Uterus (tissue), 2 donors: Measurements from ENCODE around the gene DGKG.

Experiments used
- CTCF ChIP-seq, 4 experiments: fragments of 200-600 bp in 2 of 4; fragments of 450-650 bp in 2 of 4; sonication (generic) in 2 of 4; IDR thresholded peaks; one replicate each; pipeline ENCODE4 v1.5.1; 2016 to 2019; ENCODE audit warnings: antibody characterized with exemption in 4 of 4, mild to moderate bottlenecking in 2 of 4, moderate library complexity in 1 of 4
- POLR2A ChIP-seq, 2 donors: fragments of 450-650 bp; IDR thresholded peaks; one replicate each; pipeline ENCODE4 v1.6.1; 2016; ENCODE audit warnings: antibody characterized with exemption in 2 of 2, mild to moderate bottlenecking in 1 of 2, moderate library complexity in 1 of 2

DNA sequence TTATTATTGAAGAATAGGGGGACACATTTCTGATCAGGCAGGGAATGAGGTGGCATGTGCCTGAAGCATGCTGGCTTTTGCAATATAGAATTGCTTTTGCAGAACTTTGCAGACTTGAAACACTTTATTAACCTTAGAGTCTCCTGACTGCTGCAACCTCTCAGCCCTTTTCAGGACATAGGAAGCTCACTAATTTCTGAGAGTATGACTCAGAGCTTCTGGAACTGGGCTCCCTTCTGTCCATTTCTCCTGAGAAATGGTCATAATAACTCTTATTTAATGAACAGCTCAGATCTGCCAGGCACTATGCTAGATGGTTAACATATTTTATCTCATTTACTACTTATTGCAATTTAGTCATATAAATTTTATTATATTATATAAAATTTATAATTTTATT is 38.6 kb upstream of the DGKG start:
- TF ChIP-seq CTCF (IDR thresholded peaks at IDR 0.05) (no peak), POLR2A (IDR thresholded peaks at IDR 0.05) (no peak)
